ENCODE results near the gene FAM241A.
"Not testable (repeated sequence)": the region's sequence is repeated elsewhere in the genome, so short reads cannot be mapped to it uniquely, and the experiment has no call there.

FAM241A gene

DNA sequence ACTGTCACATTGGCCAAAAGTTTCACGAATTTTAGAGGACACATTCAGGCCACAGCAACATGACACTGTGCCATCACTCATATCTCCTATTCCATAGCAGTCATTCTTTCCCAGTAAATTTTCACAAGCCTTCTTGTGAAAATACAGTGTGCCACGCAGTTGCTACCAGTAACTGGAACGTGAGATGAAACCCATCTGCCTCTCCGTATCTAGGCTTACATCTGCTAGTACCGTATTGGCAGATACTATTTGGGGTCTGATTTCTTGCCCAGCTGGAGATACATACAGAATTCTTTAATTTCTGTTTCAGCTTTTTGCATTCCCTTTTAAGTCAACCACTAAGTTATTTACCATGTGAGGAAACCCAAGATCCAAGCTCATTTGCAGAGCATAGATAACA lies 8.7 kb upstream of the FAM241A start:
- in situ Hi-C loops (cut with MboI; ENCODE audit: low sequenced_read_pairs) = no loop called here

- in situ Hi-C loops (cut with MboI; ENCODE audit: low sequenced_read_pairs) = no loop called here
Observed at GRCh38 chr4:112138538-112138937, 6.7 kb upstream of the FAM241A start.

DNA sequence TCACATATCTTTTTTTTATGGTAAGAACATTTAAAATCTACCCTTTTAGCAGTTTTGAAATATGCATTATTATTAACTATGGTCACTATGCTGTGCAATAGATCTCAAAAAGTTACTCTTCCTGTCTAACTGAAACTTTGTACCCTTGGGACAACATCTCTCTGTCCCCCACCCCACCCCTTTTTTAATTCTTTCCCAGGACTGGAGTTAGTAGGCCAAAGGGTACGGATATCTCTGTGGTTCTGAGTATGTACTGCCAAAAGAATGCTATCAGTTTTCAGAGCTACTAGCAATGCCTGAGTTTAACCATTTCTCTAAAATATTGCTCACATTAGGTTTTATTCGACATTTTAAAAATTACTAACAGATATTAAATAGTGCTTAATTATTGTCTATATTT lies 4.7 kb upstream of the FAM241A start:
- in situ Hi-C loops (cut with MboI; ENCODE audit: low sequenced_read_pairs) = no loop called here

GRCh38 chr4:112141366-112142138 lies 3.7 kb upstream of the FAM241A start:
- in situ Hi-C loops (cut with MboI; ENCODE audit: low sequenced_read_pairs) = no loop called here

GRCh38 chr4:112142182-112142581 lies 3.1 kb upstream of the FAM241A start:
- in situ Hi-C loops (cut with MboI; ENCODE audit: low sequenced_read_pairs) = no loop called here

DNA sequence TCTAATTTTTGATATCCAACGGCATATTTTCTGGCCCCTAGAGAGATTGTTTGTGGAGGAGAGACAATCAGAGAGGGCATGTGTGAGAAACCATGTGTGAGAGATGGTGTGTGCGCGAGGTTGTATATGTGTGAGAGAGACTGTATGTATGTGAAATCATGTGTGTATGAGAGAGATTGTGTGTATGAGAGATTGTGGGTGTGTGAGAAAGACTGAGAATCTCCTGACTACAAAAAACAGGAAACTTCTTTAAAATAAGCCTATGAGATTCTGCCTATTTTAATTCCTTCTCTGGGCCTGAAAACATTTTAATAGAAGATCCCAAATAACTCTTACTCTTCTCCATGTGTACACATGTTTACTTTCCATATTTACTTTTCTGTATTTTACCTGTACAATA lies 1.5 kb upstream of the FAM241A start:
- in situ Hi-C loops (cut with MboI; ENCODE audit: low sequenced_read_pairs) = no loop called here

DNA sequence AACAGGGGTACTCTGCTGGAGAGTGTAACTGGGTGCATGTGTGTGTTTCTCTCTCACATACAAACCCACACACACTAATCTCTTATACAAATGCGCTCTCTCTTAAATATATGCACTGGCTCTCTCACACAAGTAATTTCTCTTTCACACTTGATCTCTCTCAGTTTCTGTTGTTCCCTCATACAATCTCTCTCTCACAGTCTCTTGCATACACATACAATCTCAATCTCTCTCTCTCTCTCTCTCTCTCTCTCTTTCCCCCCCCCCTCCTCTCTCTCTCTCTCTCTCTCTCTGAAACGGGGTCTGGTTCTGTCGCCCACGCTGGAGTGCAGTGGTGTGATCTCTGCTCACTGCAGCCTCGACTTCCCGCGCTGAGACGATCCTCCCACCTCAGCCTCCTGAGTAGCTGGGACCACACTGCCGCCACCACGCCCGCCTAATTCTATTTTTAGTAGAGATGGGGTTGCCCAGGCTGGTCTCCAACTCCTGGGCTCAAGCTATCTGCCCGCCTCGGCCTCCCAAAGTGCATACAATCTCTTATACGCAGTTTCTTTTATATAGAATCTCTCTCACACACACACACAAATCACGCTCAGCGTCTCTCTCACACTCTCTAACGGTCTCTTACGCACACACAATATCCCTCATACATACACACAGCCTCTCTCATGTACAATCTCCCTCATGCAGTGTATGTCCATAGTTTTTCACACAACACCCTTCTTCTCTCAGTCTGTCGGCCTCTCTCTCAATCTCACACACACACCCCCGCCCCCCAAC lies 518 bp upstream of the FAM241A start:
- in situ Hi-C loops (cut with MboI; ENCODE audit: low sequenced_read_pairs) = no loop called here

GRCh38 chr4:112145790-112146501 lies 692 bp downstream of the FAM241A start:
- in situ Hi-C loops (cut with MboI; ENCODE audit: low sequenced_read_pairs) = no loop called here

GRCh38 chr4:112146502-112146813 lies 1.2 kb downstream of the FAM241A start:
- in situ Hi-C loops (cut with MboI; ENCODE audit: low sequenced_read_pairs) = no loop called here

DNA sequence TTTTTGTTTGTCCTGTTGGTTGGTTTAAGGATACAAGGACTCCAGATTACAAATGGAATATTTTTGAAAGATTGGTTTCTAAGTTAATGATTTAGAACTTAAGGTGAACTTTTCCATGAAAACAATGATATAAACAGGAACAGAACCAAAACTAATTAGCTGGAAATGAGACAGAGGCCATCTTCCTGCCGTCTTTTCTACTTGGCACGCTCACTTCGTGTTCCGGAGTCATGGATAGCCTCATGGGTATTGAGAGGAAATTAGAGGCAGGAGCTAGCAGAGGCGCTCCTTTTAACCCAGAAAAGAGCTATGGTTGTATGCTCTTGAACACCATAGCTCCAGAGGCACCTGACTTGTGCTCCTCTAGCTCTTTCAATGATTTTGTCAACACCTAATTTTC lies 2.4 kb downstream of the FAM241A start:
- in situ Hi-C loops (cut with MboI; ENCODE audit: low sequenced_read_pairs) = no loop called here

GRCh38 chr4:112150920-112151319 lies 5.7 kb downstream of the FAM241A start:
- in situ Hi-C loops (cut with MboI; ENCODE audit: low sequenced_read_pairs) = no loop called here

GRCh38 chr4:112152521-112152920 lies 7.3 kb downstream of the FAM241A start:
- in situ Hi-C loops (cut with MboI; ENCODE audit: low sequenced_read_pairs) = no loop called here

GRCh38 chr4:112153211-112153791 lies 8.0 kb downstream of the FAM241A start:
- in situ Hi-C loops (cut with MboI; ENCODE audit: low sequenced_read_pairs) = no loop called here

- in situ Hi-C loops (cut with MboI; ENCODE audit: low sequenced_read_pairs) = no loop called here
Observed at GRCh38 chr4:112156112-112156511, 10.9 kb downstream of the FAM241A start.

- in situ Hi-C loops (cut with MboI; ENCODE audit: low sequenced_read_pairs) = no loop called here
Observed at GRCh38 chr4:112156553-112156952, 11.3 kb downstream of the FAM241A start.

DNA sequence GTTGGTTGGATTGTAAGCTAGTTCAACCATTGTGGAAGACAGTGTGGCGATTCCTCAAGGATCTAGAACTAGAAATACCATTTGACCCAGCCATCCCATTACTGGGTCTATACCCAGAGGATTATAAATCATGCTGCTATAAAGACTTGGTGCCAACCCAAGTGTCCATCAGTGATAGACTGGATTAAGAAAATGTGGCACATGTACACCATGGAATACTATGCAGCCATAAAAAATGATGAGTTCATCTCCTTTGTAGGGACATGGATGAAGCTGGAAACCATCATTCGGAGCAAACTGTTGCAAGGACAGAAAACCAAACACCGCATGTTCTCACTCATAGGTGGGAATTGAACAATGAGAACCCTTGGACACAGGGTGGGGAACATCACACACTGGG lies 18.5 kb downstream of the FAM241A start:
- in situ Hi-C loops (cut with MboI; ENCODE audit: low sequenced_read_pairs) = not testable (repeated sequence)

DNA sequence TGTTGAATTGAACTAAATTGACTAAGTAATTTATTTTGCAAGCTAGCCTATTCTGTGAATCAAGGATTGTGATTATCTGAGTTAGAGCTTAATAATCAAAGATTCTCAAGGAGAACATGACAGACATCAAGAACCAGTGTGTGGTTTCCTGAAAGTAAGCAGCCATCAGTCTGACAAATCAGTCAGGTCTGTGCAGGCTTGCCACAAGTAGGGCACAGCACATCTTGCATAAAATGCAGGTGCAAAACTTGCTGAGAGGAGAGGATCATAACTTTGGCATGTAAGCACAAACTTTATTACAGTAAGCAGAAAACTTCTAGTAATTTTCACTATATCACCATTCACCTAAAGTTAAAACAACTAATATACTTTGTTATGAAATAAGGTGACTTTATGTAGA lies 22.5 kb downstream of the FAM241A start:
- in situ Hi-C loops (cut with MboI; ENCODE audit: low sequenced_read_pairs) = no loop called here

GRCh38 chr4:112168719-112169500 lies 23.7 kb downstream of the FAM241A start:
- in situ Hi-C loops (cut with MboI; ENCODE audit: low sequenced_read_pairs) = no loop called here

- in situ Hi-C loops (cut with MboI; ENCODE audit: low sequenced_read_pairs) = no loop called here
Observed at GRCh38 chr4:112170451-112170993, 25.3 kb downstream of the FAM241A start.

- in situ Hi-C loops (cut with MboI; ENCODE audit: low sequenced_read_pairs) = not testable (repeated sequence)
Observed at GRCh38 chr4:112171051-112171763, 26.0 kb downstream of the FAM241A start.

All from hTERT RPE-1 (cell line).